H54 (cell line): Measurements from ENCODE around the gene HERC3.

Experiments used
- DNase-seq: peaks from one replicate; pipeline ENCODE4 v3.0.0; 2011; ENCODE audit warnings: low spot score, mixed read lengths; ENCODE audit not compliant: insufficient read length
- FAIRE-seq: peaks from 3 replicates; lab custom pipeline; 2011; peaks lifted over from hg19 to GRCh38; lab: Jason Lieb, UNC
- POLR2A ChIP-seq: IDR thresholded peaks from 2 replicates; pipeline ENCODE4 v1.6.1; 2011; ENCODE audit warnings: low read depth, mild to moderate bottlenecking, low read length

The HERC3 gene

GRCh38 chr4:88591787-88592599 lies at the start of gene HERC3:
HERC3 (plus strand) TSS chr4:88592480; CDS start chr4:88605824, 13,344 bp downstream.
- TF ChIP-seq POLR2A, result peak; percentile 56
- DNase-seq (peak; percentile 70), FAIRE-seq (no peak)

- no peak for TF ChIP-seq POLR2A
- DNase-seq (no peak), FAIRE-seq (no peak)
Measured at GRCh38 chr4:88549815-88550214, 42.5 kb upstream of the HERC3 start.

GRCh38 chr4:88567591-88567990 lies 24.7 kb upstream of the HERC3 start:
- no peak for DNase-seq
- no peak for FAIRE-seq
- TF ChIP-seq POLR2A, result no peak

GRCh38 chr4:88570001-88570400 lies 22.3 kb upstream of the HERC3 start:
- no peak for TF ChIP-seq POLR2A
- no peak for FAIRE-seq
- DNase-seq, result no peak

- no peak for FAIRE-seq
- no peak for TF ChIP-seq POLR2A
- DNase-seq, result no peak
Measured at GRCh38 chr4:88573276-88573980, 18.9 kb upstream of the HERC3 start.

- no peak for TF ChIP-seq POLR2A
- no peak for DNase-seq
Measured at GRCh38 chr4:88573995-88574394, 18.3 kb upstream of the HERC3 start.

GRCh38 chr4:88575186-88575585 lies 17.1 kb upstream of the HERC3 start:
- DNase-seq, result no peak
- no peak for FAIRE-seq
- TF ChIP-seq POLR2A, result no peak

More at GRCh38 chr4:88573995-88574394, 18.3 kb upstream of the HERC3 start:
- FAIRE-seq, result no peak

GRCh38 chr4:88582493-88582892 lies 9.8 kb upstream of the HERC3 start:
- DNase-seq, result no peak
- TF ChIP-seq POLR2A, result no peak
- no peak for FAIRE-seq

GRCh38 chr4:88583631-88584470 lies 8.4 kb upstream of the HERC3 start:
- FAIRE-seq (no peak), DNase-seq (no peak)
- no peak for TF ChIP-seq POLR2A

GRCh38 chr4:88584471-88584900 lies 7.8 kb upstream of the HERC3 start:
- no peak for TF ChIP-seq POLR2A
- FAIRE-seq, result no peak

GRCh38 chr4:88585917-88586316 lies 6.4 kb upstream of the HERC3 start:
- TF ChIP-seq POLR2A, result no peak
- no peak for FAIRE-seq

More at GRCh38 chr4:88584471-88584900, 7.8 kb upstream of the HERC3 start:
- DNase-seq, result no peak

GRCh38 chr4:88587306-88587705 lies 5.0 kb upstream of the HERC3 start:
- DNase-seq, result no peak
- TF ChIP-seq POLR2A, result no peak
- FAIRE-seq, result no peak

More at GRCh38 chr4:88585917-88586316, 6.4 kb upstream of the HERC3 start:
- DNase-seq, result no peak

- peak; percentile 60 for TF ChIP-seq POLR2A
- DNase-seq (peak; percentile 62), FAIRE-seq (no peak)
Measured at GRCh38 chr4:88592600-88593448, 544 bp downstream of the HERC3 start.
